DOHH2 (cell line): Measurements from ENCODE around the gene LRRC39.

Source experiments
- H3F3A ChIP-seq: fragments of 200-600 bp; sonication (generic), shearing (Covaris generic); 2 replicates; pipeline ENCODE4 v1.6.0; 2016; ENCODE audit warnings: antibody characterized with exemption, mild to moderate bottlenecking; ENCODE audit not compliant: control insufficient read depth, insufficient read depth
- H3K27ac ChIP-seq: fragments of 200-600 bp; sonication (generic); 2 replicates; pipeline ENCODE4 v1.5.1; 2014; ENCODE audit warnings: low read depth, mild to moderate bottlenecking, low read length, moderate library complexity
- H3K27me3 ChIP-seq: fragments of 200-600 bp; sonication (generic); 2 replicates; pipeline ENCODE4 v1.6.1; 2014; ENCODE audit warnings: mild to moderate bottlenecking, low read length, mixed read lengths; ENCODE audit not compliant: control insufficient read depth
- H3K36me3 ChIP-seq: fragments of 200-600 bp; sonication (generic); 2 replicates; pipeline ENCODE4 v1.6.1; 2014; ENCODE audit warnings: mild to moderate bottlenecking, low read length, moderate library complexity, mixed read lengths; ENCODE audit not compliant: control insufficient read depth
- H3K4me1 ChIP-seq: fragments of 200-600 bp; sonication (generic); 2 replicates; pipeline ENCODE4 v1.6.1; 2014; ENCODE audit warnings: mild to moderate bottlenecking, low read length, mixed read lengths; ENCODE audit not compliant: control insufficient read depth
- H3K4me2 ChIP-seq: fragments of 200-600 bp; sonication (generic); 2 replicates; pipeline ENCODE4 v1.6.0; 2014; ENCODE audit warnings: mild to moderate bottlenecking, low read length, moderate library complexity
- H3K4me3 ChIP-seq: fragments of 200-600 bp; sonication (generic); 2 replicates; pipeline ENCODE4 v1.5.1; 2014; ENCODE audit warnings: mild to moderate bottlenecking, low read length, mixed read lengths
- H3K79me2 ChIP-seq: fragments of 200-600 bp; sonication (generic); 2 replicates; pipeline ENCODE4 v1.6.1; 2014; ENCODE audit warnings: mild to moderate bottlenecking, low read length, mixed read lengths; ENCODE audit not compliant: control insufficient read depth
- H3K9me2 ChIP-seq: fragments of 200-600 bp; sonication (generic); replicated peaks from 2 replicates; pipeline ENCODE4 v1.6.1; 2014; ENCODE audit warnings: mild to moderate bottlenecking, low read length, mixed read lengths; ENCODE audit not compliant: control insufficient read depth
- H3K9me3 ChIP-seq: fragments of 200-600 bp; sonication (generic); 2 replicates; pipeline ENCODE4 v1.6.1; 2014; ENCODE audit warnings: antibody characterized with exemption, low read length, mixed read lengths; ENCODE audit not compliant: control insufficient read depth, insufficient read depth
- H4K20me1 ChIP-seq: fragments of 200-600 bp; sonication (generic); 2 replicates; pipeline ENCODE4 v1.6.0; 2014; ENCODE audit warnings: low read depth, mild to moderate bottlenecking, antibody characterized with exemption, low read length, moderate library complexity; ENCODE audit not compliant: control insufficient read depth, insufficient read depth
- CTCF ChIP-seq: fragments of 200-600 bp; sonication (generic); IDR thresholded peaks from one replicate; pipeline ENCODE4 v1.5.1; 2014; ENCODE audit warnings: antibody characterized with exemption, mild to moderate bottlenecking, low read depth, low read length; ENCODE audit not compliant: poor library complexity, severe bottlenecking
- EZH2phosphoT487 ChIP-seq: fragments of 200-600 bp; sonication (generic); IDR thresholded peaks from 2 replicates; pipeline ENCODE4 v1.6.1; 2017; ENCODE audit warnings: borderline replicate concordance, mild to moderate bottlenecking, antibody characterized with exemption, low read length, moderate library complexity, mixed read lengths

Gene LRRC39

GRCh38 chr1:100109554-100110066 lies 68.4 kb downstream of the LRRC39 start:
- Histone ChIP-seq H3K9me2 (no peaks in the 10 kb centered on the region), H3K4me3 (no peak overlapping the region), H3F3A (peaks cover 13% of the 10 kb centered on the region), H4K20me1 (no peaks in the 10 kb centered on the region), H3K36me3 (peaks cover 55% of the 10 kb centered on the region), H3K4me1 (no peaks in the 10 kb centered on the region), H3K27ac (no peak overlapping the region), H3K9me3 (no peaks in the 10 kb centered on the region), H3K27me3 (no peaks in the 10 kb centered on the region), H3K4me2 (no peak overlapping the region), H3K79me2 (peaks cover 5% of the 10 kb centered on the region; the same call in 1 of the 2 replicates)
- no peak for TF ChIP-seq EZH2phosphoT487
- no peak for TF ChIP-seq CTCF

- H4K20me1 ChIP-seq: no peaks in the 10 kb centered on the region
- H3K79me2 ChIP-seq: peaks cover 1% of the 10 kb centered on the region; the same call in 1 of the 2 replicates
- H3K4me3 ChIP-seq: no peak overlapping the region
- H3K27me3 ChIP-seq: no peaks in the 10 kb centered on the region
- H3K27ac ChIP-seq: no peak overlapping the region
- peaks cover 67% of the 10 kb centered on the region for H3K36me3 ChIP-seq
- H3K9me2 ChIP-seq: no peaks in the 10 kb centered on the region
- no peak for TF ChIP-seq CTCF
- no peak for TF ChIP-seq EZH2phosphoT487
- H3K4me2 ChIP-seq: no peak overlapping the region
- H3F3A ChIP-seq: peaks cover 10% of the 10 kb centered on the region
- no peaks in the 10 kb centered on the region for H3K4me1 ChIP-seq
- H3K9me3 ChIP-seq: no peaks in the 10 kb centered on the region
Measured at GRCh38 chr1:100107696-100108095, 70.4 kb downstream of the LRRC39 start.

GRCh38 chr1:100101564-100101963 lies 76.5 kb downstream of the LRRC39 start:
- Histone ChIP-seq H3K27ac (no peak overlapping the region), H3K4me1 (no peaks in the 10 kb centered on the region), H3K9me3 (no peaks in the 10 kb centered on the region), H4K20me1 (no peaks in the 10 kb centered on the region), H3K4me2 (no peak overlapping the region), H3K9me2 (no peaks in the 10 kb centered on the region), H3K36me3 (peaks cover 87% of the 10 kb centered on the region), H3K4me3 (no peak overlapping the region), H3K27me3 (no peaks in the 10 kb centered on the region), H3K79me2 (no peaks in the 10 kb centered on the region), H3F3A (peaks cover 3% of the 10 kb centered on the region; the same call in 1 of the 2 replicates)
- TF ChIP-seq CTCF (no peak), EZH2phosphoT487 (no peak)
